ENCODE data around the gene COX4I1. TPM values are rescaled to one million over a fixed set of nuclear protein-coding genes. Genes with fewer than 3 reads are reported as not detected.

The COX4I1 gene
- total and polyA plus RNA-seq, 9 of the 15 experiments (the other 6 are each of a cell fraction or from before 2014, with no cell fraction given): 651 to 2,356 (median 1,032) TPM

- TF ChIP-seq, protein P1, sequence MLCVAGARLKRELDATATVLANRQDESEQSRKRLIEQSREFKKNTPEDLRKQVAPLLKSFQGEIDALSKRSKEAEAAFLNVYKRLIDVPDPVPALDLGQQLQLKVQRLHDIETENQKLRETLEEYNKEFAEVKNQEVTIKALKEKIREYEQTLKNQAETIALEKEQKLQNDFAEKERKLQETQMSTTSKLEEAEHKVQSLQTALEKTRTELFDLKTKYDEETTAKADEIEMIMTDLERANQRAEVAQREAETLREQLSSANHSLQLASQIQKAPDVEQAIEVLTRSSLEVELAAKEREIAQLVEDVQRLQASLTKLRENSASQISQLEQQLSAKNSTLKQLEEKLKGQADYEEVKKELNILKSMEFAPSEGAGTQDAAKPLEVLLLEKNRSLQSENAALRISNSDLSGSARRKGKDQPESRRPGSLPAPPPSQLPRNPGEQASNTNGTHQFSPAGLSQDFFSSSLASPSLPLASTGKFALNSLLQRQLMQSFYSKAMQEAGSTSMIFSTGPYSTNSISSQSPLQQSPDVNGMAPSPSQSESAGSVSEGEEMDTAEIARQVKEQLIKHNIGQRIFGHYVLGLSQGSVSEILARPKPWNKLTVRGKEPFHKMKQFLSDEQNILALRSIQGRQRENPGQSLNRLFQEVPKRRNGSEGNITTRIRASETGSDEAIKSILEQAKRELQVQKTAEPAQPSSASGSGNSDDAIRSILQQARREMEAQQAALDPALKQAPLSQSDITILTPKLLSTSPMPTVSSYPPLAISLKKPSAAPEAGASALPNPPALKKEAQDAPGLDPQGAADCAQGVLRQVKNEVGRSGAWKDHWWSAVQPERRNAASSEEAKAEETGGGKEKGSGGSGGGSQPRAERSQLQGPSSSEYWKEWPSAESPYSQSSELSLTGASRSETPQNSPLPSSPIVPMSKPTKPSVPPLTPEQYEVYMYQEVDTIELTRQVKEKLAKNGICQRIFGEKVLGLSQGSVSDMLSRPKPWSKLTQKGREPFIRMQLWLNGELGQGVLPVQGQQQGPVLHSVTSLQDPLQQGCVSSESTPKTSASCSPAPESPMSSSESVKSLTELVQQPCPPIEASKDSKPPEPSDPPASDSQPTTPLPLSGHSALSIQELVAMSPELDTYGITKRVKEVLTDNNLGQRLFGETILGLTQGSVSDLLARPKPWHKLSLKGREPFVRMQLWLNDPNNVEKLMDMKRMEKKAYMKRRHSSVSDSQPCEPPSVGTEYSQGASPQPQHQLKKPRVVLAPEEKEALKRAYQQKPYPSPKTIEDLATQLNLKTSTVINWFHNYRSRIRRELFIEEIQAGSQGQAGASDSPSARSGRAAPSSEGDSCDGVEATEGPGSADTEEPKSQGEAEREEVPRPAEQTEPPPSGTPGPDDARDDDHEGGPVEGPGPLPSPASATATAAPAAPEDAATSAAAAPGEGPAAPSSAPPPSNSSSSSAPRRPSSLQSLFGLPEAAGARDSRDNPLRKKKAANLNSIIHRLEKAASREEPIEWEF (CRISPR knock-in tag; IDR thresholded peaks at IDR 0.05): no peak
- TF ChIP-seq SMC3 (conservative IDR thresholded peaks at IDR 0.05; ENCODE audit: insufficient read depth, low read depth, low read length) (no peak), CBX2 (IDR thresholded peaks at IDR 0.05; ENCODE audit: insufficient read depth, low read length, poor library complexity, severe bottlenecking) (no peak), NFE2L1 (tag; IDR thresholded peaks at IDR 0.05; ENCODE audit: borderline replicate concordance, low read depth) (no peak), HDAC1 (IDR thresholded peaks at IDR 0.05) (no peak), ZNF347 (CRISPR knock-in tag; IDR thresholded peaks at IDR 0.05; ENCODE audit: low read depth) (no peak), EZH2 (IDR thresholded peaks at IDR 0.05; ENCODE audit: borderline replicate concordance, low read depth, low read length) (no peak)
- TF ChIP-seq, protein P2, sequence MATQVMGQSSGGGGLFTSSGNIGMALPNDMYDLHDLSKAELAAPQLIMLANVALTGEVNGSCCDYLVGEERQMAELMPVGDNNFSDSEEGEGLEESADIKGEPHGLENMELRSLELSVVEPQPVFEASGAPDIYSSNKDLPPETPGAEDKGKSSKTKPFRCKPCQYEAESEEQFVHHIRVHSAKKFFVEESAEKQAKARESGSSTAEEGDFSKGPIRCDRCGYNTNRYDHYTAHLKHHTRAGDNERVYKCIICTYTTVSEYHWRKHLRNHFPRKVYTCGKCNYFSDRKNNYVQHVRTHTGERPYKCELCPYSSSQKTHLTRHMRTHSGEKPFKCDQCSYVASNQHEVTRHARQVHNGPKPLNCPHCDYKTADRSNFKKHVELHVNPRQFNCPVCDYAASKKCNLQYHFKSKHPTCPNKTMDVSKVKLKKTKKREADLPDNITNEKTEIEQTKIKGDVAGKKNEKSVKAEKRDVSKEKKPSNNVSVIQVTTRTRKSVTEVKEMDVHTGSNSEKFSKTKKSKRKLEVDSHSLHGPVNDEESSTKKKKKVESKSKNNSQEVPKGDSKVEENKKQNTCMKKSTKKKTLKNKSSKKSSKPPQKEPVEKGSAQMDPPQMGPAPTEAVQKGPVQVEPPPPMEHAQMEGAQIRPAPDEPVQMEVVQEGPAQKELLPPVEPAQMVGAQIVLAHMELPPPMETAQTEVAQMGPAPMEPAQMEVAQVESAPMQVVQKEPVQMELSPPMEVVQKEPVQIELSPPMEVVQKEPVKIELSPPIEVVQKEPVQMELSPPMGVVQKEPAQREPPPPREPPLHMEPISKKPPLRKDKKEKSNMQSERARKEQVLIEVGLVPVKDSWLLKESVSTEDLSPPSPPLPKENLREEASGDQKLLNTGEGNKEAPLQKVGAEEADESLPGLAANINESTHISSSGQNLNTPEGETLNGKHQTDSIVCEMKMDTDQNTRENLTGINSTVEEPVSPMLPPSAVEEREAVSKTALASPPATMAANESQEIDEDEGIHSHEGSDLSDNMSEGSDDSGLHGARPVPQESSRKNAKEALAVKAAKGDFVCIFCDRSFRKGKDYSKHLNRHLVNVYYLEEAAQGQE (IDR thresholded peaks at IDR 0.05; ENCODE audit: borderline replicate concordance): no peak
- TF ChIP-seq, protein P2 (CRISPR knock-in tag; IDR thresholded peaks at IDR 0.05; ENCODE audit: low read depth): no peak
- TF ChIP-seq, protein P3, sequence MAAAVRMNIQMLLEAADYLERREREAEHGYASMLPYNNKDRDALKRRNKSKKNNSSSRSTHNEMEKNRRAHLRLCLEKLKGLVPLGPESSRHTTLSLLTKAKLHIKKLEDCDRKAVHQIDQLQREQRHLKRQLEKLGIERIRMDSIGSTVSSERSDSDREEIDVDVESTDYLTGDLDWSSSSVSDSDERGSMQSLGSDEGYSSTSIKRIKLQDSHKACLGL (CRISPR knock-in tag; IDR thresholded peaks at IDR 0.05; ENCODE audit: borderline replicate concordance, poor library complexity, severe bottlenecking): no peak
- TF ChIP-seq, protein P4, sequence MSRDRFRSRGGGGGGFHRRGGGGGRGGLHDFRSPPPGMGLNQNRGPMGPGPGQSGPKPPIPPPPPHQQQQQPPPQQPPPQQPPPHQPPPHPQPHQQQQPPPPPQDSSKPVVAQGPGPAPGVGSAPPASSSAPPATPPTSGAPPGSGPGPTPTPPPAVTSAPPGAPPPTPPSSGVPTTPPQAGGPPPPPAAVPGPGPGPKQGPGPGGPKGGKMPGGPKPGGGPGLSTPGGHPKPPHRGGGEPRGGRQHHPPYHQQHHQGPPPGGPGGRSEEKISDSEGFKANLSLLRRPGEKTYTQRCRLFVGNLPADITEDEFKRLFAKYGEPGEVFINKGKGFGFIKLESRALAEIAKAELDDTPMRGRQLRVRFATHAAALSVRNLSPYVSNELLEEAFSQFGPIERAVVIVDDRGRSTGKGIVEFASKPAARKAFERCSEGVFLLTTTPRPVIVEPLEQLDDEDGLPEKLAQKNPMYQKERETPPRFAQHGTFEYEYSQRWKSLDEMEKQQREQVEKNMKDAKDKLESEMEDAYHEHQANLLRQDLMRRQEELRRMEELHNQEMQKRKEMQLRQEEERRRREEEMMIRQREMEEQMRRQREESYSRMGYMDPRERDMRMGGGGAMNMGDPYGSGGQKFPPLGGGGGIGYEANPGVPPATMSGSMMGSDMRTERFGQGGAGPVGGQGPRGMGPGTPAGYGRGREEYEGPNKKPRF (IDR thresholded peaks at IDR 0.05; ENCODE audit: low read depth, low read length): no peak
Measured at GRCh38 chr16:85834741-85835140, 35.2 kb downstream of the COX4I1 start (continued).
